ENCODE data around the gene RRH.

- no peak for TF ChIP-seq CTCF (IDR thresholded peaks at IDR 0.05; ENCODE audit: low read depth, low read length, poor library complexity, severe bottlenecking)
- TF ChIP-seq EZH2phosphoT487 (IDR thresholded peaks at IDR 0.05; ENCODE audit: borderline replicate concordance, low read length), result no peak
Measured at GRCh38 chr4:109811707-109812106, 16.1 kb upstream of the RRH start.
